ENCODE measurements around the gene NFIA.

NFIA gene

DNA sequence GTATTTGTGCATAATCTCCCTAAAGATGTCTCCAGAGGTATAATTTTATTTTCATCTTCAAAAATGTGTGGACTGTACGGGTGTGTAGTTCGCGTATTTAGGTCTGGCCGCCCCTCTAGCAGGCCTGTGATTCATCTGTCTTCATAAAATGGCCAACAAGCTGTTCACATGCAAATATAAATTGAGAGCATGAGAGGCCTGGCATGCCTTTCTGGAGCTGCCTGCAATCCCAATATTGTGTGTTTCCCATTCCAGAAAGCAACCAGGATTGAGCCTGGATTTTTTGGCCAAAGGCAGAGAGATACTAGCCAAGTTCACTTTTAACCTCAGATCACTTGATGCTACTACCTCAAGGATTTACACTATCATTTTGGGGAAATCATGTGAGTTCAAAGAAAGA, 197.2 kb downstream of the NFIA start:
- DNase-seq: no peak

DNA sequence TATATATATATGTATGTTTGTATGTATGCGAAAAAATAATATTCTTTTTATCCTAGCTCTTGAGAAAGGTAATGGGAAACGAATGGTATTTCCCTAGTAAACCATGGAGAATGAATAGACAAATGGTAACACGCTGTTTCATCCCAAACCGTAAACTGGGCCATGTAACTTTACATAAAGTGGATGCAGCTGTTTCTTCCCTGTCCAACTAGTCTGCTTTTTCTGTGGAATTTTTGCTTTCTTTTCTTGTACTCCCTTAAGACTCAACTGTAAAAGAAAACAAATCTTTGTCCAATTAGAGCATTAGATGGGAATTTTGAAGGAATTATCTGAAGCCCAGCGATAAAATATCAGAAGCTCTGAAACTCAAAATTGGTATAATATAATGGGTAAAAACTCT, 198.1 kb downstream of the NFIA start:
- DNase-seq: no peak

DNA sequence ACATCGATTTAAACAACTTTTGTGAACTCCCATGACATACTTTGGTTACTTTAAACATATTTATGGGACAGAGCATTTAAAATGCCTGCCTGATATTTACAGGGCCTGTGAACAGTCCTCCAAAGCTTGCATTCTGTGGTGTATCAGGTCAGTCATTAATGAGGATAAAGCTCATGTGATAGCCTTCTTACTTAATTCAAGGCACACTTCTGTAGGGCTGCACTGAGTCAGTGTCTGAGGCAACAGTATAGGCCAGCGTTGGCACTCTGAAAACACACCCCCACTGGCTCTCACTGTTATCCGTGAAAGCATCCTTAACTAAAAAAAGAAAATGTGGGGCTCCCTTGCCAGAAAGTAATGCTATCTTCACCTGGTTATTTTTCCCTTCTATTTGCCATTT, 200.0 kb downstream of the NFIA start:
- DNase-seq: no peak

DNA sequence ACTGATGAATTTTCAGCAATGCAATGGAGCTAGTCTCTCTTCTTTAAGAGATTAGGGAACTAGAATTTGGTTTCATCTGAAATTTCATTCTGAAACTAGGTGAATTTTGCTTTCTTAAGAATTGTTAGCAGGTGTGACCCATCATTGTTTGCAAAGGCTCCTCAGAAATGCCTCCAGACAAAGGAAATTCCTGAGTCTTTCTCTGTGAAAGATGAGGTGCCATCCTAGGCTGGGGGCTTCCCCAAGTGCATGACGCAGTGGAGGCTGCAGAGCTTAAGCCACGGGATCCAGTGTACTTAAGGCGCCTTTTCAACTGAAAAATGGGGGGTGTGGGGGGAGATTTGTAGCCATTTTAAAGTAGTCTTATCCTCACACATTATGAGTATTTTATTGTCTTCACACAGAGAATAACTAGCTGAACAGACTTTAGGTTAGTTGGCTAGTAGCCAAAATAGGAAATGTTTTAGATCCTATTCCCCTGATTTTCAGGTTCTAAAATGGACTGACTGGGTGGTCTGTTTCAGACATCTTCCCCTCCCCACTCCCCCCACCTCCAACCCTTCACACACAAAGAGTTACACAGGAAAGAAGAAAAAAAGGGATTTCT, 202.0 kb downstream of the NFIA start:
- DNase-seq: no peak

DNA sequence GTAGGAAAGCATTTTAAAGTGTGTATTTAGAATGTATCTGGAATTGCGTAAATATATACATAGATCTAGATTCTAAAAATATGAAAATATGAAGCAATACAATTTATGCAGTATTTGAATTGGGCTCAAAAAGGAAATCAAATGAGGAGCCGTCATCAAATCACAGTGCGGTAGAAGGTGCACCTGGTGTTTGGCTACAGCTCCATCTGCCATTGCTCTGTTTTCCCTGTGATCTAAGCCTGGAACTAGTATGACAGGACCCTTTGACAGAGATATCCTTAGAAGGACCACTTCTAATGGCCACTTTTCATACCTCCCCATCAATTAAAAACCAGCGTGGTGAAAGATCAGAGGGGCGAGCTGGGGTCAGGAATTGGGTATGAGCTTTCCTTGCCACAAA, 202.6 kb downstream of the NFIA start:
- DNase-seq: no peak

DNA sequence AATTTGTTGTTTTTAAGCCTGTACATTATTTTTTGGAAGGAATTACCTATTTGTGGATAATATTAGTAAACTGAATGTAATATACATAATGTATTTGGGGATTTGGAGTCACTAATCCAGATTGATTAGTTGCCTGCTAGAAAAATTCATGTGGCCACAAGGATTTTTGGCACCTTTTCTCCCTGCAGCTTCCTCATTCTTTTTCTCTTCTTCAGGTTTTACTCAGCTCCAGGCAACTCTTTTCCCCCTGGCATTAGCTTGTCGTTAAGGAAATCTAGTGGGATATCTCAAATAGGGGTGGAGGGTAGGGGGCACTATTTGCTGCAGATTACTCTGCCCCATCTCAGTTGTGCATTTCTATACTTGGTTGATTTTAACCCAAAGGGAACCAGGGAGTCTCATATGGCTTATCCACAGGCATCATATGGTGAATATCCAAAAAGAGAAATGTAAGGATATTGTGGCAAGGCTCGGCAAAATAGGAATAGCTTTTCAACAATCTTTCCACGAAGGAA, 203.1 kb downstream of the NFIA start:
- DNase-seq: no peak

DNA sequence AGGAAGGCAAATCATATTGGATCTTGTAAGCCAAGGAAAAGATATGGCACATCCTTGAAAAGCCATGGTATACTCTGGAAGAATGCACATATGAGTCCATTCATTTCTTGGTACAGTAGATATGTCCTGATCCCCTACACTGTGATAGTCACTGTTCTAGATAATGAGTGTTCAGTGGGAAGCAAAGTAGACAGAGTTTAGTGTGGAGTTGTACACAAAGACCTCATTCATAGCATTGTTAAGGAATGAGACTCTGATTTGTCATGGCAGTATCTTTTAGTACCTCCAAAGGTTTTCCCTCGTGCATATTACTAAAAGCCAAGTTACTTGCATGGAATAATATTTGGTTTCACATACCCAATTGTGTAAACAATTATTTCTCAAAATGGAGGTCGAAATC, 204.7 kb downstream of the NFIA start:
- DNase-seq: no peak

DNA sequence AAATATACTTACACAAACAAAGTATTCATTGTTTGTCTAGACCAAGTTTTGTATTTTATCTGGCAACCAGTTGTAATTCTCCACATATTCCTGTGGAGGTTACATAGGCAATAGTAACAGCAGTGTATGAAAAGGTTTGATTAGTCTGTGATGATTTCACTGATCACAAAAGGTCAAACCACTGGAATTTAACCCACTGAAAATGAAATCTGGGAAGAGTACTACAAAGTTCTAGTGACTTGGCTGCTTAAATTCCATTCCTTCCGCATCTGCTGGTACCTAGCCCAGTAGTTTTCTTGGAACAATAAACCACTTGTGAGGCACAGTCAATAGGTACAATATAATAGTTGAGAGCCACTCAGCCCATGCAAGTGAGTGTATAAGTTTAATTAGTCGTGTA, 205.4 kb downstream of the NFIA start:
- no peak for DNase-seq

DNA sequence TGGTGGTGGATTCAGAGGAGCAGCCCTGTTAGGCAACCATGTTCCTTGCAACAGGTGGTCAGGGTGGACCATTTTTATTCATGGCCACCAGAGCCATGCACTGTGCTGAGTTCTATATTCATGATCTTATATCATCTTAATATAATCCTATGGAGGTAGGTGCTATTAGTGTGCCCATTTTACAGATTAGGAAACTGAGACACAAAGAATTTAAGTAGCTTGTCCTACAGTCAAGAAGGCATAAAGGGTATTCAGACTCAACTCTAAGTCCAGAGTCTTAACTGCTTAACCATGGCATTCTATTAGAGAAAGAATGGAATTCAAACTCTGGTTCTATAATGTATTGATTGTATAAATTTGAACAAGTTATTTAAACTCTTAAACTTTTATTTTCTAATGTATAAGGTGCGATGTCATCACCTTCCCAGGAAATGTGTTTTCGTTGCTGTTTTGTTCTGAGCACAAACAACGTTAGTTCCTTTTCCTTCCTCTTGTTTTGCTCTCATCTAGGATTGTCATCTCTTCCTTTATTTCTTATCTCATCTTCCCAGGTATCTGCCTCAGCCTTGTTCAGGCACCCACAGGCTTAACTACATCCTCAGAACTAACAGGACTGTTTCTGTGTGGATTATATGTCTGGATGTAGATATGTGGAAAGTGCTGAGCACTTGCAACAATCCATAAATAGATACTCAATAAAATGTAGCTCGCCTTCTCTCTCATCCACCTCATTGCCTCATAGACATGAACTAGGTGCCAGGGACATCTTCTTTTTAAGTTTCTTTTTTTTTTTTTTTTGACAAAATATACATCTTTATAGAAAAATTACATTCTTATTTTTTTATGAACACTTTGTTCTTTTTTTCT, 207.1 kb downstream of the NFIA start:
- DNase-seq: no peak

DNA sequence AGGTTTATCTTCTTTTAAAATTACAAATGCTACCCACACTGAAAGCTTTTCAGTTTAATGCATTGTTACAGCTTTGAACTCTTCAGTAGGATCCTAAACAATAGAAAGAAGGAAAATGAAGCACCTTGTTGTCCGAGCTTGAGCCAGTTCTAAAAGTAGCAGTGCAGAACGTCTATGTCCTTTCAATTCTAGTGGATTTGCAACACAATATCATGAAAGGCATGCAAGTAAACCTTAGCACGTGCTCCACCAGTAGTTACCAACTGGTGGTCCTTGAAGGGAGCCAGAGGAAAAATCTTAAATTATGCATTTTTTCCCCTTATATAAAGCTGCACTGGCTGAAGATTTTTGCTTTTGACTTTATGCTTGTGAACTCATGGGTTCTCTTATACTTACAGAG, 208.2 kb downstream of the NFIA start:
- no peak for DNase-seq

DNA sequence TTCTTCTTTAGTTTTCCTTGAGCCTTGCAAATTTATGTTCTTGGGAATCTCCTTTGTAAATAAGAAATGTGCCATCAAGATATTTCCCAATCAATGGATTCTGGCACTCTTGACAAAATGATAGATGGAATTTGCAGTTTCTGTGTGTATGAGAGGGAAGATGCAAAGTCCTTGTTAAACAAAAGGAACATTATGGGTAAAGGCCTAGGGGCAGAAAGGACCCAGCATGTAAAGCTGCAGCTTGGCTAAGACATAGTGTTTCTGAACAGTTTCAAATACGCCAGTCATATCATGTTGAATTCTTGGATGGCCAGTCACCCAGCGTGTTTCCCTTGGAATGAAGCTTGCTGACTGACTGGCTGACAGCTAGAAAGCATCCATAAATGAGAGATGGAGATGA, 210.8 kb downstream of the NFIA start:
- DNase-seq: no peak

DNA sequence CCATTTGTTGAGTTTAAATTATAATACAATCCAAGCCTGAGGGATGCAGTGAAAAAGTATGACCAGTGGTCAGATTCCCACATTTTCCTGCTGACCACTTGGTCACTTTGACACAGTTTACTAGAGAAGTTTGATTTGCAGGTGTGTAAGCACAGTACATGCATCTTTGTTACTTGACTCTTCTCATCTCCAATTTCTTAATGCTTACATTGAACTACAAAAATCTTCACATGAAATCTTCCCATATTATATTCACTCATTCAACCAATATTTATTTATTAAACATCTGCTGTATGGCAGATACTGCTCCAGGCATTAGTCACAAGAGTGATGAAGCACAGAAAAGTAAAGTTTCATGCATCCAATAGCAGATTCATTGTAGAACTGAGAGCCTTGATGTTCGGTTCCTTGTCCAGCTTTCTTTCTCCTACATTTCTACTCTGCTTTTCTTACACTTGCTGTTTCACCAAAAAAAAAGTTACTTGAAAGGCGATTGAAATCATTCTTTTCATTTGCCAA, 211.7 kb downstream of the NFIA start:
- no peak for DNase-seq

DNA sequence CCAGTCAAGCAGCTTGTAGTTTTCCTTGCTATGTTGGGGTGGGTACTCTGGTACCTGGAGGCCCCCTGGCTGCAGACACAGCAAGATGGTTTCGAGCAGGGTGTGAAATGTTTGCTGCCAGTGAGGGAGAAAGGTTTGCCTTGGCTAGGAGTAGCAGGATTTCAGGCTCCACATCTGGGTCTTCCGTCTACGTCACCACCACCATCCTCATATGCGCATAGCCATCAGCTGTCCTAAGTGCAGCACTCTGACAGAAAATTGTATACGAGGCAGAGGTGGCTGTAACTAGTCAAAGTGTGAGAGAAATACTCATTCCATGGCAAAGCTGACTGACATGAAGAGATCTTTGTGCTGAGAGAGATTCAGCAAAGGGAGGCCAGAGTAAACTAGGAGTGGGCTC, 212.6 kb downstream of the NFIA start:
- DNase-seq: no peak

DNA sequence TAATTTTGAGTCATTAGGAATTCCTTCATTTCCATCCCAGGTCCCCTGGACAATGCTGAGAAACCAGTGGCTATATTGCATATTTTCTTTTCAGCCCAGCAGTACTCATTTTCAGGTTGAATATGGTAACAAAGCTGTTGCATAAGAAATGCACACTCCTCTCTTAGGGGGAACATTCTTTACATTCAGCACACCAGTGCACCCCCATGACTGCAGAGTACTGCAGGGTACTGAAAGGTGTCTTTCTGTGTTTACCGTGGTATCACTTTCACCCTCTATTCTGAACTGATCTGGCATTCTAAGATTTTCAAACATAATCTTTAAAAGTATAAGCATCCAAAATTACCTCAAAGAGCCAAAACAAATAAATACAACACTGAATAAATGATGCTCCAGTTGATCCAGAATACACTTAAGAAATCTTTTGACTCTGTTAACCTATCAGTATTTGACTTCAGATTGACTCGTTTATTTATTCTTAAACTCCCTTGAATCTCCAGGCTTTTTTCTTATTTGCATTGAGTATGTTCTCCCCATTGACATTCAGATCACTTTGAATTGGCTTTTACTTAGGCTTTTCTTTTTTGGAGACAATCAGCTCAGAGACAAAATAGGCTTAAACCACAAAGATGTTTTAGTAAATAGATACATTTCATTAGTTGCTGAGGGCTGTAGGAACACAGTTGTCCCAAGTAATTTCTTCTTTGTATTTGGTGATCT, 213.6 kb downstream of the NFIA start:
- DNase-seq: no peak

DNA sequence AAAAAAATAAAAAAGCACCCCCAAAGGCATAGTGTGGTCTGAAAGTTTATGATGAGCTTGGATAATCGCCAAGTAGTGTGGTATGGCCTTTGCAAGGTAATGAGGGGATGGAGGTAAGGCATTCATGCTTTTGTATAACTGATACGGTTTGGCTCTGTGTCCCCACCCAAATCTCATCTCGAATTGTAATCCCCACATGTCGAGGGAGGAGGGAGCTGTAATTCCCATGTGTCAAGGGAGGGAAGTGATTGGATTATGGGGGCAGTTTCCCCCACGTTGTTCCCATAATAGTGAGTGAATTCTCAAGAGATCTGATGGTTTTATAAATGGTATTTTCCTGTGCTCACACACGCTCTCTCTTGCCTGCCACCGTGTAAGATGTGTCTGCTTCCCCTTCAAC, 215.5 kb downstream of the NFIA start:
- no peak for DNase-seq

DNA sequence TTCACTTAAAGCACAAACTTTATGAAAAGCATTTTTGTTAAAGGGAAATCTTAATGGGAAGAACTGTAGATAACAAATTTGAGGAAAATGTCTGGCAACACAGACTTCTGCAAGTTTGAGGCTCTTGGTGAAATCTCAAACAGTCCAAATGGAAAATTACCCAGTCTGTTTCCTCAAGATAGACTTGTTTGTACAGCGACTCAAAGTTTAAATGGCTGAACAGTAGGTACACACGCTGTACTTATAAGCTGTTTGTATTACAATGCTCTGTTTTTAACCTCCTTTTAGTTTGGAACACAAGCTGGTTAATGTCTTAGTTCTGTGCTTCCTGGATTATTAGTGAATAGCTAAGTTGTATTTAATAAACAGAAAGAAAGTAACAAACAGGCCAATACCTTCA, 217.1 kb downstream of the NFIA start:
- no peak for DNase-seq

DNA sequence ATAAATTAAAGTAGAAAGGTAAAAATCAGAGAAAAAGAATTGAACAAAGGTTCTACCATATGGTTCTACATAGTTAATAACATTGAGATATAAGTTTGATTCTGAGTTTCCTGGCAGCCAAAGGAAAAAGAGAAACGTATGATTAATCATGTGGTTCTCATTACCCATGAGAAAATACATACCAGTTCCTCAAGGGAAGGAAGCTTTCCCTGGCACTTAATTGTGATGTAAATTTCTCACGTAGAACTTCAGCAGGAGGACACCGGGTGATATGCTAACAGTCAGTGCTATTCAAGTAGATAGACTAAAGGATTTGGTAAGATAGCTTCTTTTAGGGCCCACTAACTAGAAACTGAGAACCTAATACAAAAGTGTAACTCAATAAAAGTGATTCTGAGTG, 218.5 kb downstream of the NFIA start:
- no peak for DNase-seq

DNA sequence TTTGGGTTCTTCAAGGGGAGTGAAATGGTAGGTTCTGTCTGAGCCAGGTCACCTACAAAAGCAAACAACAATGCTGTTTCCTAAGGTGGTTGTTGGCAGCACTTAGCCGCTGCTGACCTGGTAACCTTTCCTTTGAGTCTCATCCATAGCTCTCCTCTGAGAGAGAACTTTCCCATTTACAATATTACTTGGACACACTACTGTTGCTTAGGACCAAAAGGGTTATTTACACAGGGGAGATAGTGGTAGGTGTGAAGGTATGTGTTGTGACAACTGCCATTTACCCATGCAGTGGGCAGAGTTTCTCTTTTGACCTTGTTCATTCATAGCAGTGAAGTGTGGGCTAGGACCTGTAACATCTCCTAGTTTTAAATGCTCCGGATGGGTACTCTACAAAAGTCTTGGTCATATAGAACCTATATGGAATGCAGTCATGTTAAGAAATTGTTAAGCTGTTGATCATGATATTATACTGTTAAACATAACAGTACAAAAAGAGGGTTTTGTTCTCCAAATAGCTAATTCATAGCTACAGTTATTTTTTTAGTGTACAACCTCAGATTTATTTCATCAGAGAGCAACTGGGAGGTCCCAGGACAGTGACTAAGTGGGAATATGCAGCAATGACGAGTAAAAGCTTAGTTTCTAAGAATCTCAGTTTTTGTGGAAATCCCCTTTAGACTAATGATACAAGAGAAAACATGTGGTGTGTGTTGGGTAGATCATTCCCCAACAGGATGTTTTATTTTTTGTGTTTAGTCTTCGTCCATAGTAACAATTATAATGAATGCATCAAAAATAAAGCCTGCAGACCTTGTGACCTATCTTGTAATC, 219.7 kb downstream of the NFIA start:
- peak in 1 of 5 donors; percentile 79 for DNase-seq

DNA sequence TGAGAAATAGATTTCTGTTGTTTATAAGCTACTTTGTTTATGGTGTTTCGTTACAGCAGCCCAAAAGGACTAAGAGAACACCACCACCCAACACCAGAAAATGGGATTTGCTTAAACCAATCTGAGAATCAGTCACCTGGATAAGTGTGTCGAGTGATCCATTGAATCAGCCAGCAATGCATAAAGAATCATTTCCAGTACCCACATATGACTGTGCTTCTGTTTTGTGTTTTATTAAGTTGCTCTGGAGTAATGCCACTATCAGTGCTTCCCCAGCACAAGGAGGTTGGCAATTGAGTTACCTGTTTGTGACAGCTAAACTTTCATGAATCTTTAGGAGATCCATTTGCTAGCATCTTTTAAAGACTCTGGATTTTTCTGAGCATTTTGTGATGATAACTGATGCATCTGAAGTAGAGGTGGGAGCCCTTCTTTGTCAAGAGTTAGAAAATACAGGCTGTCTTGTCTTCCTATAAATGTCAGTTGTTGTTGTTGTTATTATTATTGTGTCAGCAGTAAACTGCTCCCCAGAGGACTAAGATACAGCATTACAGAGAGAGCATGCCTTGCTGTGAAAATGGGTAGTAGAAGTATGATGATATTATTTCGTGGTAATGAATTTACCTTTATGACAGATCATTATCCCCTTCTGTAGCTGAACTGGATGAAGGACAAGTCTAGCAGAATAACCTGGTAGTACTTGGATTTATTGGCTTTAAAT, 225.2 kb downstream of the NFIA start:
- DNase-seq: no peak

DNA sequence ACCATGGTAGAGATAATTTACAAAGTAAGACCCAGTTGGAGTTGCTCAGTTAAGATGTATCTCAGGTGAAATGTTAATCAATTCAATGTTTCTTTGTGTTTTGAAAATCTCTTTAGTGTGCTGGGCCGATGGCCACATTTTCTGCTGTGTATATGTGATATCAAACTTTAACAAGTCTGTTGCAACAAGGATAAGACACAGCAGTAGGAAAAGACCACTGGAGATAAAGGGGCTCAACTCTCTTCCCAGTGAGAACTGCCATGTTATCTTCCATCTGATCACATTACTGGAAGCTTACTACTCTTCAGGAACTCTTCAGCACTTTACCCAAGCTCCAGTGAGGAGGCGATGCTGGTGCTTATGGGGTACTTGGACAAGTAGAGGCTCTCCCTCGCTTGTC, 227.7 kb downstream of the NFIA start:
- no peak for DNase-seq

DNA sequence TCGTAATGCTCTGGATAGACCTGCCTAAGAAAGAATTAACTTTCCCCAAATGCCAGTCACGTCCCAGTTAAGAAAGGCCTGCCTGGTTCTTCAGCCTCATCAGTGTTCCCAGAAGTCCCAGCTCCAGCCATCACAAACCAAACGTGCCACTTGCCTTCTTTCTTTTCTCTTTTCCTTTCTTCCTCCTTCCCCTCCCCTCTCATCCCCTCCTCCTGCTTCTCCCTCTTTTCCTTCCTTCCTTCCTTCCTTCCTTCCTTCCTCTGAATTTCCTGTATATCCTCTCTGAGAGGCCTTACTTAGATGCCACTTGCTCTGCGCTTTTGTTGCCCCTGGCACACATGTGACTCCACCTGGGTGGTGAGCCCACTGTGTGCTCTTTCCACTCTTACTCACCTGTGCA, 228.2 kb downstream of the NFIA start:
- DNase-seq: no peak

DNA sequence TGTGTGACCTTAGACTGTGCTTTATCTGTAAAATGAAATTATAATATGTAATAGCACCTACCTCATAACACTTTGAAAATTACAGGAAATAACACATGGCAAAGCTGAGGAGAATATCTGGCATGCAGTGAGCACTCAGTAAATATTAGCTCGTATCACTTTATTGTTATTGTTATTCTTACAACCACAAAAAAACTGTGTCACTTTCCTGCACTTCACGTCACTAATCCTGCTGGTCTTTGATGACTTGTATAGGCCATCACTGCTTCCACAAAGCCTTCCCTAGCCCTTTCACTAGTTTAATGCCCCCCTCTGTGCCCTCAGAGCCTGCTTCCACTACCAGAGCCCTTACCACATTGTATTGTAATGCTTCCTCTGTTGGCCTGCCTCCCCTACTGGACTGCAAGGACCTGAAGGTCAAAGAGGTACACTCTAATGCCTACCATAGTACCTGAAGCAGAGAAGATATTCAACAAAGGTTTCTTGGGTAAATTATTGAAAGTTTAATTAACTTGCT, 231.6 kb downstream of the NFIA start:
- DNase-seq: no peak
